ENCODE results near the gene KCNG2.

Gene KCNG2

GRCh38 chr18:79903071-79903635 lies 105.4 kb downstream of the KCNG2 start:
- H3K36me3 ChIP-seq (replicated peaks; ENCODE audit: low read depth, low read length), result peaks cover 87% of the 10 kb centered on the region
- H3K4me1 ChIP-seq (ENCODE audit: low read length), result no peaks in the 10 kb centered on the region
- no peak overlapping the region for H3K27ac ChIP-seq (ENCODE audit: low read length)
- no peak overlapping the region for H3K4me2 ChIP-seq (ENCODE audit: low read length)
- H3K79me2 ChIP-seq (ENCODE audit: low read length), result no peaks in the 10 kb centered on the region
- TF ChIP-seq EZH2phosphoT487 (IDR thresholded peaks at IDR 0.05; ENCODE audit: low read depth), result no peak
- TF ChIP-seq CTCF (IDR thresholded peaks at IDR 0.05; ENCODE audit: low read depth, low read length), result no peak
- no peak overlapping the region for H3K4me3 ChIP-seq (ENCODE audit: low read length)
- H3K27me3 ChIP-seq (ENCODE audit: low read depth, low read length), result no peaks in the 10 kb centered on the region
- no peaks in the 10 kb centered on the region for H4K20me1 ChIP-seq (ENCODE audit: insufficient read depth, low read length)
- H3K9me3 ChIP-seq (ENCODE audit: insufficient read depth, low read length), result peaks cover 22% of the 10 kb centered on the region
- no peak overlapping the region for H3K9ac ChIP-seq (ENCODE audit: low read length)
- H2AFZ ChIP-seq (ENCODE audit: low read depth, low read length), result no peak overlapping the region

- Histone ChIP-seq H3K4me3 (ENCODE audit: low read length) (no peak overlapping the region), H3K36me3 (replicated peaks; ENCODE audit: low read depth, low read length) (peaks cover 85% of the 10 kb centered on the region)
Measured at GRCh38 chr18:79903787-79904356, 106.1 kb downstream of the KCNG2 start.

DNA sequence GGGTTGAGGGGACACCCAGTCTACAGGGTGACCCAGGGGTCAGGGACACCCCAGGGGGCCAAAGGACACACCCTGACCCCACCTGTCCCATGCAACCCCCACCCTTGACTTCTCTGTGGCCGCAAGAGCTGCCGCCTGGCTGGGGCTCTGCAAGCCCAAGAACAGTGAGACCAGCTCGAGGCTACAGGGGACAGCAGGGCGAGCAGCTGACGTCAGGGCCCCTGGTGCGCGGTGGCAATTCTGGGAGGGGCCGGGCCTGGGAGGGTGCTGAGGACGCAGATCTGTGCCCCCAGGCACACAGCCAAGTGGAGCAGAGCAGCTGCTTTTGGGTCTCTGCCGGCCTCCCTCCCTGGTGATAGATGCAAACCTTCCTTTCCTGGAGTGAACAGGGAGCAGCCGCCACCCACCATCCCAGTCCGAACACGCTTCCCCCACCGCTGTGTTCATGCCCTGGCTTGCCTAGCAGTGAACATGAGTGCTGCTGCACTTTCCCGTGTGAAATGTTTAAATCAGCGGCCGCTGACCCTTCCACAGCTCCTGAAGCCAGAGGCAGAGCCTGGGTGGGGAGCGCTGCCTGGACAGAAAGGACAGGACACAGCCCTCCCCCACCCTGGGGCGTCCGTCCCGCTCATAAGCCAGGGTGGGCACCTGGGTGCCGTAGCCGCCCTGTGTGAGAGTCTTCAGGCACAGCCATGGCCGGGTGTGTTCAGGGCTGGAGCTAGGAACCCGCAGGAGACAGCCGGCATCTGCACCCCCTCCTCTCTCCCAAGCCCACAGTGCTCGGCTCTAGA lies 106.8 kb downstream of the KCNG2 start:
- Histone ChIP-seq H3K9me3 (ENCODE audit: insufficient read depth, low read length) (peaks cover 16% of the 10 kb centered on the region; the same call in 1 of the 2 replicates), H3K9ac (ENCODE audit: low read length) (no peak overlapping the region), H3K4me1 (ENCODE audit: low read length) (no peaks in the 10 kb centered on the region), H3K4me3 (ENCODE audit: low read length) (no peak overlapping the region), H3K27ac (ENCODE audit: low read length) (no peak overlapping the region), H4K20me1 (ENCODE audit: insufficient read depth, low read length) (no peaks in the 10 kb centered on the region), H3K27me3 (ENCODE audit: low read depth, low read length) (no peaks in the 10 kb centered on the region), H3K36me3 (replicated peaks; ENCODE audit: low read depth, low read length) (peaks cover 80% of the 10 kb centered on the region), H3K4me2 (ENCODE audit: low read length) (no peak overlapping the region), H3K79me2 (ENCODE audit: low read length) (no peaks in the 10 kb centered on the region), H2AFZ (ENCODE audit: low read depth, low read length) (no peak overlapping the region)
- TF ChIP-seq EZH2phosphoT487 (IDR thresholded peaks at IDR 0.05; ENCODE audit: low read depth), result no peak
- TF ChIP-seq CTCF (IDR thresholded peaks at IDR 0.05; ENCODE audit: low read depth, low read length), result no peak

More at GRCh38 chr18:79903787-79904356, 106.1 kb downstream of the KCNG2 start:
- no peak overlapping the region for H3K27ac ChIP-seq (ENCODE audit: low read length)
- no peak for TF ChIP-seq EZH2phosphoT487 (IDR thresholded peaks at IDR 0.05; ENCODE audit: low read depth)
- TF ChIP-seq CTCF (IDR thresholded peaks at IDR 0.05; ENCODE audit: low read depth, low read length), result no peak
- peaks cover 16% of the 10 kb centered on the region for H3K9me3 ChIP-seq (ENCODE audit: insufficient read depth, low read length)
- no peaks in the 10 kb centered on the region for H4K20me1 ChIP-seq (ENCODE audit: insufficient read depth, low read length)
- no peaks in the 10 kb centered on the region for H3K27me3 ChIP-seq (ENCODE audit: low read depth, low read length)
- H3K79me2 ChIP-seq (ENCODE audit: low read length), result no peaks in the 10 kb centered on the region
- no peak overlapping the region for H2AFZ ChIP-seq (ENCODE audit: low read depth, low read length)
- H3K4me1 ChIP-seq (ENCODE audit: low read length), result no peaks in the 10 kb centered on the region
- no peak overlapping the region for H3K9ac ChIP-seq (ENCODE audit: low read length)
- H3K4me2 ChIP-seq (ENCODE audit: low read length), result no peak overlapping the region

GRCh38 chr18:79905389-79905911 lies 107.7 kb downstream of the KCNG2 start:
- no peak overlapping the region for H2AFZ ChIP-seq (ENCODE audit: low read depth, low read length)
- no peak overlapping the region for H3K4me3 ChIP-seq (ENCODE audit: low read length)
- H3K4me1 ChIP-seq (ENCODE audit: low read length), result no peaks in the 10 kb centered on the region
- H3K36me3 ChIP-seq (replicated peaks; ENCODE audit: low read depth, low read length), result peaks cover 73% of the 10 kb centered on the region
- peaks cover 1% of the 10 kb centered on the region; the same call in 1 of the 2 replicates for H3K79me2 ChIP-seq (ENCODE audit: low read length)
- H3K27me3 ChIP-seq (ENCODE audit: low read depth, low read length), result no peaks in the 10 kb centered on the region
- H3K9ac ChIP-seq (ENCODE audit: low read length), result no peak overlapping the region
- H3K4me2 ChIP-seq (ENCODE audit: low read length), result no peak overlapping the region
- no peak overlapping the region for H3K27ac ChIP-seq (ENCODE audit: low read length)
- no peaks in the 10 kb centered on the region for H4K20me1 ChIP-seq (ENCODE audit: insufficient read depth, low read length)
- TF ChIP-seq CTCF (IDR thresholded peaks at IDR 0.05; ENCODE audit: low read depth, low read length) (no peak), EZH2phosphoT487 (IDR thresholded peaks at IDR 0.05; ENCODE audit: low read depth) (no peak)
- H3K9me3 ChIP-seq (ENCODE audit: insufficient read depth, low read length), result peaks cover 10% of the 10 kb centered on the region; the same call in 1 of the 2 replicates
